Stimulated activated CD8-positive, alpha-beta memory T cell treated with anti-CD3 and anti-CD28 coated beads, Interleukin-15, amount 100 ng/mL, for 48 hours (primary cell): ENCODE results near the gene ATP5F1C.
"Not testable (repeated sequence)": the region's sequence is repeated elsewhere in the genome, so short reads cannot be mapped to it uniquely, and the experiment has no call there.

Experiments used
- DNase-seq, 2 donors: peaks; one replicate each; pipeline ENCODE4 v3.0.0-alpha.2; 2020; ENCODE audit warnings: low read depth in 2 of 2

Gene ATP5F1C

GRCh38 chr10:7794251-7795026 lies 6.5 kb downstream of the ATP5F1C start:
- DNase-seq, result no peak

- DNase-seq, result no peak
These were observed 7.6 kb downstream of the ATP5F1C start for GRCh38 chr10:7795605-7796004.

GRCh38 chr10:7797582-7797981 lies 9.6 kb downstream of the ATP5F1C start:
- no peak for DNase-seq

GRCh38 chr10:7802606-7803005 lies 14.6 kb downstream of the ATP5F1C start:
- DNase-seq, result no peak

GRCh38 chr10:7804216-7804615 lies 16.2 kb downstream of the ATP5F1C start:
- no peak for DNase-seq

GRCh38 chr10:7804741-7805140 lies 16.8 kb downstream of the ATP5F1C start:
- no peak for DNase-seq

GRCh38 chr10:7808686-7809267 lies 20.8 kb downstream of the ATP5F1C start:
- no peak for DNase-seq

GRCh38 chr10:7810443-7810842 lies 22.5 kb downstream of the ATP5F1C start:
- no peak for DNase-seq

GRCh38 chr10:7811000-7811399 lies 23.0 kb downstream of the ATP5F1C start:
- no peak for DNase-seq

GRCh38 chr10:7811743-7812142 lies 23.8 kb downstream of the ATP5F1C start:
- not testable (repeated sequence) for DNase-seq

GRCh38 chr10:7813481-7813880 lies 25.5 kb downstream of the ATP5F1C start:
- no peak for DNase-seq

- no peak for DNase-seq
These were observed 29.6 kb downstream of the ATP5F1C start for GRCh38 chr10:7817576-7817975.

- no peak for DNase-seq
These were observed 30.0 kb downstream of the ATP5F1C start for GRCh38 chr10:7817984-7818294.

- peak; percentile 85 to 90 for DNase-seq
These were observed 30.5 kb downstream of the ATP5F1C start, which contains the start of gene TAF3 for GRCh38 chr10:7818295-7819120. Gene TAF3 (plus strand): TSS chr10:7818505. CDS start chr10:7818710, 205 bp downstream.

- peak in 1 of 2 donors; percentile 1 for DNase-seq
These were observed 31.1 kb downstream of the ATP5F1C start for GRCh38 chr10:7819121-7819460.

- DNase-seq, result no peak
These were observed 36.3 kb downstream of the ATP5F1C start for GRCh38 chr10:7824251-7824650.

- no peak for DNase-seq
These were observed 39.0 kb downstream of the ATP5F1C start for GRCh38 chr10:7826971-7827370.

- no peak for DNase-seq
These were observed 41.4 kb downstream of the ATP5F1C start for GRCh38 chr10:7829289-7829834.

GRCh38 chr10:7832060-7832459 lies 44.1 kb downstream of the ATP5F1C start:
- no peak for DNase-seq

GRCh38 chr10:7833210-7833609 lies 45.2 kb downstream of the ATP5F1C start:
- no peak for DNase-seq

- DNase-seq, result no peak
These were observed 46.3 kb downstream of the ATP5F1C start for GRCh38 chr10:7834262-7834661.

- no peak for DNase-seq
These were observed 48.6 kb downstream of the ATP5F1C start for GRCh38 chr10:7836571-7836970.

GRCh38 chr10:7846591-7846990 lies 58.6 kb downstream of the ATP5F1C start:
- DNase-seq, result no peak
